ENCODE data around the gene KRTCAP2.

GRCh38 chr1:155139895-155140629 is 33.0 kb downstream of the KRTCAP2 start, which contains the start of gene DPM3:
- TF ChIP-seq CTCF (IDR thresholded peaks at IDR 0.05) (no peak), ZFX (IDR thresholded peaks at IDR 0.05; ENCODE audit: borderline replicate concordance) (no peak)

All from 22Rv1 (cell line).